PC-3 (cell line): ENCODE measurements around the gene PHTF2.

Experiments used
- CTCF ChIP-seq: fragments of 300-600 bp; sonication (generic); conservative IDR thresholded peaks from 2 replicates; pipeline ENCODE4 v1.5.1; 2017; ENCODE audit warnings: antibody characterized with exemption, low read depth, mild to moderate bottlenecking, low read length
- EZH2 ChIP-seq: fragments of 300-600 bp; sonication (generic); IDR thresholded peaks from one replicate; pipeline ENCODE4 v1.6.1; 2017; ENCODE audit warnings: antibody characterized with exemption, mild to moderate bottlenecking, low read length; ENCODE audit not compliant: unreplicated experiment
- EZH2phosphoT487 ChIP-seq: fragments of 300-600 bp; sonication (generic); IDR thresholded peaks from 2 replicates; pipeline ENCODE4 v1.6.1; 2018; ENCODE audit warnings: mild to moderate bottlenecking, antibody characterized with exemption, low read length, borderline replicate concordance

- no peak for TF ChIP-seq CTCF
- no peak for TF ChIP-seq EZH2phosphoT487
- TF ChIP-seq EZH2: no peak
Observed at GRCh38 chr7:77878500-77878899, 79.9 kb downstream of the PHTF2 start.
